HG02884 (cell line): ENCODE results near the gene CD151.

Source experiments
- ATAC-seq: cut with Tn5 transposase; IDR thresholded peaks from one replicate; pipeline ENCODE4 v1.9.1; 2021; ENCODE audit warnings: mild to moderate bottlenecking, moderate library complexity; ENCODE audit not compliant: unreplicated experiment

CD151 gene

GRCh38 chr11:832529-833113 is at the start of gene CD151:
TSS of gene CD151 (plus strand) at chr11:832952. CDS start at chr11:836070, 3,118 bp downstream.
- ATAC-seq, result no peak

DNA sequence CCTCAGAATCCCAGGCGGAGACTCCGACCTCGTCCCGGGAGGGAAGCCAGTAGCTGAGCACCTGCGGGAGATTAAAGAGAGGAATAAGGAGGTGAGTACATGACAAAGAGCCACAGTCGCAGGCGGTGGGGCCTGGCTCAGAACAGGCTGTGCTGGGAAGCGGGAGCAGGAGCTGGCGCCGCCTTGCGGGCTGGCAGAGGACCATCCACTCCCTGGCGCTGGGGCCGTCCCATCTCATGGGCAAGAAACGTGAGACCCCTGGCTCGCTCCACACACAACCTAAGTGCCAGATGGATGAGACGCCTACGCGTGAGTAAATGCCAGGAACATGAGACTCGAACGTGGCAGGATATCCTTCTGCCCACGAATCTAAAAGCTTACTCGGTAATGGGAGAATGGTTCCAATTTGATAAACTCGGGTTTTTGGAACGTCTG is 49.2 kb upstream of the CD151 start:
- no peak for ATAC-seq

- no peak for ATAC-seq
Observed at GRCh38 chr11:786235-787083, 46.3 kb upstream of the CD151 start.

DNA sequence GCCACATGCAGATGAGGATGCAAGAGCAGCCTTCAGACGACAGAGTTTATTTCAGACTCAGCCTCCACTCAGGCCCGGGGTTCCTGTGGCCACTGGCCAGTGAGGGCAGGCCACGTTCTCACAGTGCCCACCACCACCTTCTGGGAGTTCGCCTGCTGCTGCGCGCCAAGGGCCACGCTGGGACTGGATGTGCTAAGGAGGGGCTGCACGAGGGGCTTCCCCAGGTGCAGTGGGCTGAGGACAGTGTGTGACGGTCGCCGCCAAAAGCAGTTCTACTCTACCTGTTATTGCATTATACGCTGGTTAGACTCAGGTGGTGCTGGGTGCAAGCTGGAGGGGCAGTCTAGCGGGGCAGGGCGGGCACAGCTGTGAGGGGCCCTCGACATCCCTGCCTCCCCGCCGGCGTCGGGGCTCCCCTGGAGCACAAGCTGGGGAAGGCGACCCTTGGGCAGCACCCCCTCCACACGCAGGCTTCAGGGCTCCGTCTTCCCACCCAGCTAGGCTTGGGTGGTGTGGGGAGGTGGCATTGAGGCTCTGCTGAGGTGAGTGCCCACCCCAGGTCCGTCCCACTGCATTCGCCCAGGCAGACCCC is 45.6 kb upstream of the CD151 start:
- ATAC-seq, result no peak

- no peak for ATAC-seq
Observed at GRCh38 chr11:788009-788640, 44.6 kb upstream of the CD151 start.

- ATAC-seq, result no peak
Observed at GRCh38 chr11:788953-789940, 43.5 kb upstream of the CD151 start.

- ATAC-seq, result no peak
Observed at GRCh38 chr11:789943-790342, 42.8 kb upstream of the CD151 start, which contains the start of gene CEND1. TSS of gene CEND1 (minus strand) at chr11:790090. CDS start at chr11:788576, 1,514 bp downstream.

DNA sequence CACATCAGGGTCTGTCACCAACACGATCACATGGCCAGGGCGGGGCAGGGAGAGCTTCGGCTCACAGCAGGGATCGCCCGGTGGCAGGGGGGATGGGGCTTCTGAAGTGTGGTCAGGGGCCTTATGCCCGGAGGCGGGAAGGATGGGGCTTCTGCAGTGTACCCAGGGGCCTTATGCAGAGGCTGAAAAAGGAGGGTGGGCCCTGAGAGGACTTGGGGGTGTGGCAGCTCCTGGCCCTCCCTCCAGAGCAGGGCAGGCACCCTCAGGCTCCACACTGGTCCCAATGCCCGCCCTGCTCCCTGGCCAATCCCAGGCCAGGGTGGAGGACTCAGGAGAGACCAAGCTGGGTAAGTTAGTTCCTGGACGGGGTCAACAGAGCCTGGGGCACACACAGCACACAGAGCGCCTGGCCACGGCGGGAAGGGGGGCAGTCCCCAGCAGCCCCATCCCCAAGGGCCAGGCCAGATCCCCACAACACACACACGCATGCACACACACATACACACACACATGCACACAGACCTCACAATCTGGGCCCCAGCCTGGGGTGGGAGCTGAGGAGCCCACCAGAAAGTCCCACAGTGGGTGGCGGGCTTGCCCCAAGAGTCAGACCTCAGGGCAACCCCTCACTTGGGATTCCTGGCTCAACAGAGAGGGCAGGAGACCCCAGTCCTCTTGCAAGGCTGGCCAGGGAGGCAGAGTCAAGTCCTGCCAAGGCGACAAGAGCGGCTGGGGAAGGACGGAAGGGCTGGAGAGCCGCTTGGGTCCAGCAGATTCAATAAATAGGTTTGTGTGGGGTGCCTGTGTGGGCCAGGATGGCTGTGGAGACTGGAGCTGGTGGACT is 41.8 kb upstream of the CD151 start:
- no peak for ATAC-seq

- no peak for ATAC-seq
Observed at GRCh38 chr11:791658-792534, 40.9 kb upstream of the CD151 start.

- no peak for ATAC-seq
Observed at GRCh38 chr11:792535-792821, 40.3 kb upstream of the CD151 start.

- no peak for ATAC-seq
Observed at GRCh38 chr11:792873-793272, 39.9 kb upstream of the CD151 start.

- no peak for ATAC-seq
Observed at GRCh38 chr11:793556-793955, 39.2 kb upstream of the CD151 start.

DNA sequence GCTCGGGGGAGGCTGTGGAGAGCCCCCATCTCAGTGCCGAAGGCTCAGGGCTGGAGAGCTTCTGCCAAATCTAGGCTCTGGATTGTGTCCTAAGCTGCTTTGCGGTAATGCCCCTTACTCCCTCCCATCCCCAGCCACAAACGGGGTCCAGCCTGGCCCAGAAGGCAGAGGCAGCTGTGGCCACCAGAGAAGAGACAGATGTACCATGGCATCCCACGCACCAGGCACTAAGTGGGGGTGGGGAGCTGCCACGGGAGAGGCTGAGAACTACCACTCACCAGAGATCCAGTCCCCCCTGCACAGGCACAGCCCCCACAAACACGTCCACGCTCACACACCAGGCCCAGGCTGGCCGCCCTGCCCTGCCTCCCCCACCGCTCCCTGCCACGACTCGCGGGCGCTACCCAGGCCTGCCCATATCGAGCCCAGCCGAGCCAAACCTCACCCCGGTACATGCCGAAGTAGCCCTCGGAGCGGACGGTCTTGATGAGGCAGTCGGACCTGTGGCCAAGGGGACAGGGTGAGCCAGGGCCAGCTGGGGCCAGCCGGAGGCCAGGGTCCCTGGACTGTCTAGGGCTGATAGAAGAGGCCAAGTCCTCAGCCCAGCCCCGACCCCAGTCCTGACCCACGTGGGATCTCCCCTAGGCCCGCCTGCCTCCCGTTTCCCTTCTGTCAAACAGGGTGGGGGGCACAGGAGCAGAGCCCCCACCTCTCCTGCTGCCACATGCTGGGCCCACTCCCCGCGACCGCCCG is 38.6 kb upstream of the CD151 start:
- ATAC-seq, result no peak

DNA sequence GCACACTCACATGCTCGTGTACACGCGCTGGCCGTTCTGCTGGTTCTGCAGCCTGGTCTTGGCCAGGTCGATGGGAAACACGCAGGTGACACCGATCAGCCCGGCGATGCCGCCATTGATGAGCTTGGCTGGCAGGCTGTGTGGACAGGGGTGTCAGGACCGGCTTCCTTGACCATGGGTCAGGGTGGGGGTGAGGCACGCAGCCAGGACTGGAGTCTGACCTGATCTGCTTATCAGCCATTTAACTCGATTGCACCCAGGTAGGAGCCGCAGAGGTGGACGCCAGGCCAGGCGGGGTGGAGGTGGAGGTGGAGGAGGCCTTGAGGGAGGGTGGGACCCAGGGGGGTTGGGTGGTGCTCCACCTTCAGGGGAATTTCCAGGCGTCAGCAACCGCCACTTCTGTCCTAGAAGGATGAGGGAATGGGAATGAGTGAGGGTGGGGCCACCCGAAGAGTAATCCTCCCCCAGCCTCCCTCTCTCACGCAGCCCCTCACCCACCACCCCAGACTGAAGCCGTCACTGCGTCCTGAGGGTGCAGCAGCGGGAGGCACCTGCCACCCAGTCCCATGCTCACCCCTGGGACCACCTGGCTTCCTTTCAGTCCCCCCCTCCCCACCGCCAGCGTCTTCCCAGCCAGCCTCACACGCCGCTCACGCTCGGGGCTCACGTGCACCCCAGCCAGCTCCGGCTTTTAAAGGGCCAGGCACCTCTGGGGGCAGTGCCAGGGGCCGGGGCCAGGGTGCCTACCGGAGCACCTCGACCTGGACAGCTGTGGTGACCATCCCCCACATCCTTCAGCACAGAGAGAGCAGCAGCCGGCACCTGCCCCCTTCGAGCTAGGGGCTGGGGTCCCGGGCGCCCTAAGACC is 37.8 kb upstream of the CD151 start:
- ATAC-seq, result no peak

DNA sequence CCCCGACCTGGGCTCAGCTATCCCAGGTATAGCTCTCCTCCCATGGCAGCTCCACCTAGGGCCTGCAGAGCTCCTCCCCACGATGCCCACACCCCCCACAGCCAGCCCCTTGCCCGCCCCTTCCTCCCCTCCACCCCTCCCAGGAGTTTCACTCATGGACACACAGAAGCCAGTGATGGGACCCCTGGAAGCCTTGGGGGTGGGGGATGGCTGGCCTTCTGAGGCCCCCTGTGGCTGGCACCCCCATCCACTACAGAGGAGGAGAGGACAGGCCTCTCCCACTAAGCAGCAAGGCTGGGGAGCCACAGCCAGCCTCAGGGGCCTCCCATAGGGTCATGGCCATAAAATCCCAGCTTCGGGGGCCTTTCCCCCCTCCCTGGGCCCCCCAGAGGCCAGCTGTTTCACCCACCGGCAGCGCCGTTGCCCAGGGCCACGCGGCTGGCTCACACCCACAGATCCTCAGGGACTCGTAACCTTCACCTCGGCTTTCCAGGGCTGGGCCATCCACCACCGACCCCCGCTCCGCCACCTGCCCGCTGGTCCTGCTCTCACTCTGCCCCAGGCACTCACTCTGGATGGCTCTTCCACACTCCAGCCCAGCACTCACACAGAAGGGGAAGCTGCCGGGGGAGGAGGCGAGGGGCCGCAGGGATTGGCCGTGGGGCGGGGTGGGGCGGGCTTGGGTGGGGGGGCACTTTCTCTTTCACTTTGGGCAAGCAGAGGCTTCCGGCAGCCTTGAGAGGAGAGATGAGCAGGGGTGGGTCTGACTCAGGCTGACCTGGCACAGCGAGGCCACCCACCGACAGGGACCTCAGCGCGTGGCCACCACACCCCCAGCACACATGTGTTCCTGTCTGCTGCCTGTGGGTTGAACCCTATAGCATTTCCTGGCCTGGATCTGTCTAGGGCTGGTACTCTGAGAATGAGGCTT is 36.9 kb upstream of the CD151 start:
- ATAC-seq, result no peak
